ENCODE measurements around the gene BEND7. TPM values are rescaled to one million over a fixed set of nuclear protein-coding genes. Genes with fewer than 3 reads are reported as not detected.

Gene BEND7
- total RNA-seq, 1 donor from 2014 or later: 21.1 TPM

GRCh38 chr10:13525663-13526062 lies 3.2 kb downstream of the BEND7 start:
- DNase-seq (ENCODE audit: low read depth) (no peak), FAIRE-seq (no peak)
- H3K9ac ChIP-seq (ENCODE audit: low read length): no peak overlapping the region
- Mint-ChIP-seq H3K4me3 (ENCODE audit: unreplicated experiment) (no peak overlapping the region), H3K27me3 (ENCODE audit: low read depth, unreplicated experiment) (peaks cover 5% of the 10 kb centered on the region), H3K9me3 (ENCODE audit: unreplicated experiment) (no peaks in the 10 kb centered on the region), H3K4me1 (ENCODE audit: low read depth, unreplicated experiment) (peaks cover 16% of the 10 kb centered on the region), H3K27ac (ENCODE audit: unreplicated experiment) (no peak overlapping the region), H3K36me3 (ENCODE audit: low read depth, unreplicated experiment) (peaks cover 10% of the 10 kb centered on the region)
- no peak for TF ChIP-seq EZH2 (IDR thresholded peaks at IDR 0.05; ENCODE audit: insufficient read depth, low read length)
- no peak for TF ChIP-seq CTCF (IDR thresholded peaks at IDR 0.05; ENCODE audit: insufficient read depth, low read depth, low read length)
- H3K27me3 ChIP-seq (ENCODE audit: insufficient read depth, low read length): peaks cover 2% of the 10 kb centered on the region
- no peak overlapping the region for H2AFZ ChIP-seq (ENCODE audit: low read depth, low read length)
- no peak overlapping the region for H3K4me2 ChIP-seq (ENCODE audit: low read length)
- no peaks in the 10 kb centered on the region for H3K9me3 ChIP-seq (ENCODE audit: insufficient read depth, low read depth, low read length)
- H3K36me3 ChIP-seq (ENCODE audit: insufficient read depth, low read length): no peaks in the 10 kb centered on the region
- no peak overlapping the region for H3K27ac ChIP-seq (ENCODE audit: low read depth, low read length)
- peaks cover 6% of the 10 kb centered on the region for H3K79me2 ChIP-seq (ENCODE audit: insufficient read depth, low read length)
- peaks cover 12% of the 10 kb centered on the region for H3K4me1 ChIP-seq (ENCODE audit: insufficient read depth, low read length)
- no peak overlapping the region for H3K4me3 ChIP-seq (ENCODE audit: insufficient read depth, low read depth, low read length)
- H4K20me1 ChIP-seq (ENCODE audit: insufficient read depth, low read length): peaks cover 11% of the 10 kb centered on the region

- Mint-ChIP-seq H3K27me3 (ENCODE audit: low read depth, unreplicated experiment) (peaks cover 7% of the 10 kb centered on the region), H3K4me3 (ENCODE audit: unreplicated experiment) (no peak overlapping the region), H3K9me3 (ENCODE audit: unreplicated experiment) (peaks cover 2% of the 10 kb centered on the region), H3K36me3 (ENCODE audit: low read depth, unreplicated experiment) (peaks cover 15% of the 10 kb centered on the region), H3K4me1 (ENCODE audit: low read depth, unreplicated experiment) (no peaks in the 10 kb centered on the region), H3K27ac (ENCODE audit: unreplicated experiment) (no peak overlapping the region)
- Histone ChIP-seq H3K9me3 (ENCODE audit: insufficient read depth, low read depth, low read length) (no peaks in the 10 kb centered on the region), H3K79me2 (ENCODE audit: insufficient read depth, low read length) (peaks cover 3% of the 10 kb centered on the region), H3K27ac (ENCODE audit: low read depth, low read length) (no peak overlapping the region), H3K9ac (ENCODE audit: low read length) (no peak overlapping the region), H3K4me3 (ENCODE audit: insufficient read depth, low read depth, low read length) (no peak overlapping the region), H3K4me1 (ENCODE audit: insufficient read depth, low read length) (no peaks in the 10 kb centered on the region), H3K27me3 (ENCODE audit: insufficient read depth, low read length) (peaks cover 2% of the 10 kb centered on the region), H4K20me1 (ENCODE audit: insufficient read depth, low read length) (peaks cover 7% of the 10 kb centered on the region), H3K4me2 (ENCODE audit: low read length) (no peak overlapping the region), H2AFZ (ENCODE audit: low read depth, low read length) (no peak overlapping the region), H3K36me3 (ENCODE audit: insufficient read depth, low read length) (no peaks in the 10 kb centered on the region)
- TF ChIP-seq EZH2 (IDR thresholded peaks at IDR 0.05; ENCODE audit: insufficient read depth, low read length) (no peak), CTCF (IDR thresholded peaks at IDR 0.05; ENCODE audit: insufficient read depth, low read depth, low read length) (no peak)
- no peak for DNase-seq (ENCODE audit: low read depth)
- no peak for FAIRE-seq
Measured at GRCh38 chr10:13521026-13521425, 7.8 kb downstream of the BEND7 start.

GRCh38 chr10:13520194-13520593 lies 8.6 kb downstream of the BEND7 start:
- H3K36me3 ChIP-seq (ENCODE audit: insufficient read depth, low read length): no peaks in the 10 kb centered on the region
- H3K4me1 ChIP-seq (ENCODE audit: insufficient read depth, low read length): no peaks in the 10 kb centered on the region
- no peak overlapping the region for H3K4me3 Mint-ChIP-seq (ENCODE audit: unreplicated experiment)
- no peak for TF ChIP-seq EZH2 (IDR thresholded peaks at IDR 0.05; ENCODE audit: insufficient read depth, low read length)
- no peak overlapping the region for H3K4me2 ChIP-seq (ENCODE audit: low read length)
- H3K9me3 ChIP-seq (ENCODE audit: insufficient read depth, low read depth, low read length): no peaks in the 10 kb centered on the region
- no peaks in the 10 kb centered on the region for H3K79me2 ChIP-seq (ENCODE audit: insufficient read depth, low read length)
- no peak overlapping the region for H3K9ac ChIP-seq (ENCODE audit: low read length)
- no peak overlapping the region for H3K4me3 ChIP-seq (ENCODE audit: insufficient read depth, low read depth, low read length)
- H3K27ac ChIP-seq (ENCODE audit: low read depth, low read length): no peak overlapping the region
- H3K27ac Mint-ChIP-seq (ENCODE audit: unreplicated experiment): no peak overlapping the region
- H3K27me3 ChIP-seq (ENCODE audit: insufficient read depth, low read length): peaks cover 2% of the 10 kb centered on the region
- H3K9me3 Mint-ChIP-seq (ENCODE audit: unreplicated experiment): peaks cover 2% of the 10 kb centered on the region
- H3K4me1 Mint-ChIP-seq (ENCODE audit: low read depth, unreplicated experiment): no peaks in the 10 kb centered on the region
- peaks cover 20% of the 10 kb centered on the region for H3K36me3 Mint-ChIP-seq (ENCODE audit: low read depth, unreplicated experiment)
- H4K20me1 ChIP-seq (ENCODE audit: insufficient read depth, low read length): peaks cover 7% of the 10 kb centered on the region
- H3K27me3 Mint-ChIP-seq (ENCODE audit: low read depth, unreplicated experiment): peaks cover 7% of the 10 kb centered on the region
- DNase-seq (ENCODE audit: low read depth): no peak
- no peak overlapping the region for H2AFZ ChIP-seq (ENCODE audit: low read depth, low read length)
- no peak for FAIRE-seq

Measured in astrocyte (in vitro differentiated cells and primary cell).